Rectal smooth muscle tissue (tissue), 1 donor: Measurements from ENCODE around the gene TTC3.
"Not testable (repeated sequence)": the region's sequence is repeated elsewhere in the genome, so short reads cannot be mapped to it uniquely, and the experiment has no call there.

ENCODE experiments used
- H3K27ac ChIP-seq: one replicate; pipeline ENCODE4 v1.7.0; 2013; ENCODE audit warnings: low read depth, low read length, inconsistent platforms
- H3K27me3 ChIP-seq: one replicate; pipeline ENCODE4 v1.7.0; 2013; ENCODE audit warnings: low read length; ENCODE audit not compliant: control insufficient read depth, insufficient read depth
- H3K36me3 ChIP-seq: one replicate; pipeline ENCODE4 v1.7.0; 2013; ENCODE audit warnings: low read length; ENCODE audit not compliant: control insufficient read depth, insufficient read depth
- H3K4me1 ChIP-seq: one replicate; pipeline ENCODE4 v1.7.0; 2013; ENCODE audit warnings: low read length; ENCODE audit not compliant: control insufficient read depth, insufficient read depth
- H3K4me3 ChIP-seq: one replicate; pipeline ENCODE4 v1.7.0; 2013; ENCODE audit warnings: low read length
- H3K9ac ChIP-seq: one replicate; pipeline ENCODE4 v1.7.0; 2013; ENCODE audit warnings: low read length

The TTC3 gene, protein sequence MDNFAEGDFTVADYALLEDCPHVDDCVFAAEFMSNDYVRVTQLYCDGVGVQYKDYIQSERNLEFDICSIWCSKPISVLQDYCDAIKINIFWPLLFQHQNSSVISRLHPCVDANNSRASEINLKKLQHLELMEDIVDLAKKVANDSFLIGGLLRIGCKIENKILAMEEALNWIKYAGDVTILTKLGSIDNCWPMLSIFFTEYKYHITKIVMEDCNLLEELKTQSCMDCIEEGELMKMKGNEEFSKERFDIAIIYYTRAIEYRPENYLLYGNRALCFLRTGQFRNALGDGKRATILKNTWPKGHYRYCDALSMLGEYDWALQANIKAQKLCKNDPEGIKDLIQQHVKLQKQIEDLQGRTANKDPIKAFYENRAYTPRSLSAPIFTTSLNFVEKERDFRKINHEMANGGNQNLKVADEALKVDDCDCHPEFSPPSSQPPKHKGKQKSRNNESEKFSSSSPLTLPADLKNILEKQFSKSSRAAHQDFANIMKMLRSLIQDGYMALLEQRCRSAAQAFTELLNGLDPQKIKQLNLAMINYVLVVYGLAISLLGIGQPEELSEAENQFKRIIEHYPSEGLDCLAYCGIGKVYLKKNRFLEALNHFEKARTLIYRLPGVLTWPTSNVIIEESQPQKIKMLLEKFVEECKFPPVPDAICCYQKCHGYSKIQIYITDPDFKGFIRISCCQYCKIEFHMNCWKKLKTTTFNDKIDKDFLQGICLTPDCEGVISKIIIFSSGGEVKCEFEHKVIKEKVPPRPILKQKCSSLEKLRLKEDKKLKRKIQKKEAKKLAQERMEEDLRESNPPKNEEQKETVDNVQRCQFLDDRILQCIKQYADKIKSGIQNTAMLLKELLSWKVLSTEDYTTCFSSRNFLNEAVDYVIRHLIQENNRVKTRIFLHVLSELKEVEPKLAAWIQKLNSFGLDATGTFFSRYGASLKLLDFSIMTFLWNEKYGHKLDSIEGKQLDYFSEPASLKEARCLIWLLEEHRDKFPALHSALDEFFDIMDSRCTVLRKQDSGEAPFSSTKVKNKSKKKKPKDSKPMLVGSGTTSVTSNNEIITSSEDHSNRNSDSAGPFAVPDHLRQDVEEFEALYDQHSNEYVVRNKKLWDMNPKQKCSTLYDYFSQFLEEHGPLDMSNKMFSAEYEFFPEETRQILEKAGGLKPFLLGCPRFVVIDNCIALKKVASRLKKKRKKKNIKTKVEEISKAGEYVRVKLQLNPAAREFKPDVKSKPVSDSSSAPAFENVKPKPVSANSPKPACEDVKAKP (N-terminal part only)

DNA sequence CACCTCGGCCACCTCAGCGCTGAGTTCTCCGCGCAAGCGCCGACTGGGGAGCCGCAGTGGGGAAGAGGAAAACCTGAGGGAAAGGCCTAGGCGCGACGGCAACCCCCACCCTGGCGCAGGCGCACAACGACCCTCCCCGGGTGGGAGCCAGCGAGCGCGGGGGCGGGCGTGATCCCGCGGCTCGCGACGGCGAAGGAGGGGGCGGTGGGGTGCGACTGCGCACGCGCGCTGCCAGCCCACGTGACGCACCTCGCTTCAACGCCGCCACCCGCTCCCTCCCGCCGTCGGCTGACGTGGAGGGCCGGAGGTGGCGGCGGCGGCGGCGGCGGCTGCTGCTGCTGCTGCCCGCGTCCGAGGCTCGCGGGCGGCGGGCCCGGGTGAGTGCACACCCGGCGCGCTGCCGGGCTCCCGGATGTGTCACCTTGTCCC is at the start of gene TTC3, which contains the start of gene PIGP:
Gene TTC3, plus strand, starts transcription at position 267 of the 429 bp plus-strand sequence. CDS start 14,004 bp downstream, outside the sequence.
Gene PIGP, minus strand, starts transcription at position 84 of the 429 bp plus-strand sequence. CDS start 556 bp downstream, outside the sequence.
- Histone ChIP-seq H3K4me1 (peaks cover 16% of the 10 kb centered on the region), H3K4me3 (peak within 1 kb of the TSS; percentile 99), H3K27me3 (no peaks in the 10 kb centered on the region), H3K9ac (peak within 1 kb of the TSS; percentile 89), H3K27ac (peak within 1 kb of the TSS; percentile 99), H3K36me3 (no peaks in the 10 kb centered on the region)

- Histone ChIP-seq H3K27me3 (no peaks in the 10 kb centered on the region), H3K9ac (no peak overlapping the region), H3K4me1 (no peaks in the 10 kb centered on the region), H3K27ac (no peak overlapping the region), H3K36me3 (no peaks in the 10 kb centered on the region), H3K4me3 (no peak overlapping the region)
These were observed 46.6 kb upstream of the TTC3 start for GRCh38 chr21:37026499-37026898.

GRCh38 chr21:37028570-37028969 is 44.5 kb upstream of the TTC3 start:
- Histone ChIP-seq H3K4me3 (no peak overlapping the region), H3K27me3 (no peaks in the 10 kb centered on the region), H3K4me1 (no peaks in the 10 kb centered on the region), H3K27ac (no peak overlapping the region), H3K9ac (no peak overlapping the region), H3K36me3 (no peaks in the 10 kb centered on the region)

- Histone ChIP-seq H3K27ac (no peak overlapping the region), H3K9ac (no peak overlapping the region)
These were observed 42.2 kb upstream of the TTC3 start for GRCh38 chr21:37030864-37031263.

GRCh38 chr21:37032293-37032692 is 40.8 kb upstream of the TTC3 start:
- no peaks in the 10 kb centered on the region for H3K4me1 ChIP-seq
- no peak overlapping the region for H3K27ac ChIP-seq
- H3K27me3 ChIP-seq = no peaks in the 10 kb centered on the region
- no peaks in the 10 kb centered on the region for H3K36me3 ChIP-seq
- H3K9ac ChIP-seq = no peak overlapping the region
- H3K4me3 ChIP-seq = no peak overlapping the region

More at GRCh38 chr21:37030864-37031263, 42.2 kb upstream of the TTC3 start:
- no peaks in the 10 kb centered on the region for H3K27me3 ChIP-seq
- no peak overlapping the region for H3K4me3 ChIP-seq
- H3K36me3 ChIP-seq = no peaks in the 10 kb centered on the region
- no peaks in the 10 kb centered on the region for H3K4me1 ChIP-seq

GRCh38 chr21:37032877-37033471 is 40.1 kb upstream of the TTC3 start:
- Histone ChIP-seq H3K36me3 (no peaks in the 10 kb centered on the region), H3K9ac (no peak overlapping the region), H3K4me3 (no peak overlapping the region), H3K4me1 (no peaks in the 10 kb centered on the region), H3K27ac (no peak overlapping the region), H3K27me3 (no peaks in the 10 kb centered on the region)

DNA sequence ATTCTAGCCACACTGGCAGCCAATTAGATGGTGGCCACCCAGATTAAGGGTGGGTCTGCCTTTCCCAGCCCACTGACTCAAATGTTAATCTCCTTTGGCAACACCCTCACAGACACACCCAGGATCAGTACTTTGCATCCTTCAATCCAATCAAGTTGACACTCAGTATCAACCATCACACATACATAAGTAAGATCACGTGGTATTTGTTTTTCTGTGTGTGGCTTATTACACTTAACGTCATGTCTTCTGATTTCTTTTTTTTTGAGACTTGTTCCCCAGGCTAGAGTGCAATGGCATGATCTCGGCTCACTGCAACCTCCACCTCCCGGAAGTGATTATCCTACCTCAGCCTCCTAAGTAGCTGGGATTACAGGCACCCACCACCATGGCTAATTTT is 38.7 kb upstream of the TTC3 start:
- not testable (repeated sequence) for H3K4me3 ChIP-seq, H3K9ac ChIP-seq, H3K27me3 ChIP-seq, H3K36me3 ChIP-seq, H3K4me1 ChIP-seq, H3K27ac ChIP-seq

GRCh38 chr21:37036177-37036576 is 36.9 kb upstream of the TTC3 start:
- H3K9ac ChIP-seq = no peak overlapping the region
- no peaks in the 10 kb centered on the region for H3K36me3 ChIP-seq
- H3K4me1 ChIP-seq = no peaks in the 10 kb centered on the region
- H3K27me3 ChIP-seq = no peaks in the 10 kb centered on the region
- H3K4me3 ChIP-seq = no peak overlapping the region
- H3K27ac ChIP-seq = no peak overlapping the region

DNA sequence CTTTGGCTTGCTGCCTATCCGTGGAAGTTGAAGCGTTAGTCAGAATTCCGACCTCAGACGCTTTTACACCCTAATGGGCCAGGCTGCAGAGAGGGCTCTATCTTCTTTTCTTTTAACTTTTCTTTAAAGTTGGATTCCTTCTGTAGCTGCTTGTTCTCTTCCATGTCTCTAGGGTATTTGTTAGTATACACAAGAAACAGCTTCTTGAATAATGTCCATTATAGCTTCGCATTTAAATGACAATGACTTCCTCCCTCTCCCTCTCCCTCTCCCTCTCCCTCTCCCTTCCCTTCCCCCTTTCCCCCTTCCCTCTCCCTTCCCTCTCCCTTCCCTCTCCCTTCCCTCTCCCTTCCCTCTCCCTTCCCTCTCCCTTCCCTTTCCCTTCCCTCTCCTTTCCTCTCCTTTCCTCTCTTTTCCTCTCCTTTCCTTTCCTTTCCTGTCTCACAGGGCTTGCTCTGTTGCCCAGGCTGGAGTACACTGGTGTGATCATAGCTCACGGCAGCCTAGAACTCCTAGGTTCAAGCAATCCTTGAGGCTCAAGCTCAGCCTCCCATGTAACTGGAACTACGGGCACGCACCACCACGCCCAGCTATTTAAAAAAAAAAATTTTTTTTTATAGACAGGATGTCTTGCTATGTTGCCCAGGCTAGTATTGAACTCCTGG is 33.5 kb upstream of the TTC3 start:
- H3K36me3 ChIP-seq = no peaks in the 10 kb centered on the region
- no peak overlapping the region for H3K27ac ChIP-seq

GRCh38 chr21:37040212-37040611 is 32.8 kb upstream of the TTC3 start:
- H3K4me3 ChIP-seq = no peak overlapping the region
- no peaks in the 10 kb centered on the region for H3K4me1 ChIP-seq
- H3K9ac ChIP-seq = no peak overlapping the region
- H3K27me3 ChIP-seq = no peaks in the 10 kb centered on the region
- H3K27ac ChIP-seq = no peak overlapping the region
- no peaks in the 10 kb centered on the region for H3K36me3 ChIP-seq

More for the DNA sequence above, 33.5 kb upstream of the TTC3 start:
- Histone ChIP-seq H3K9ac (no peak overlapping the region), H3K27me3 (no peaks in the 10 kb centered on the region), H3K4me3 (no peak overlapping the region), H3K4me1 (no peaks in the 10 kb centered on the region)

- Histone ChIP-seq H3K36me3 (no peaks in the 10 kb centered on the region), H3K9ac (no peak overlapping the region), H3K4me3 (no peak overlapping the region), H3K27ac (no peak overlapping the region), H3K27me3 (no peaks in the 10 kb centered on the region), H3K4me1 (no peaks in the 10 kb centered on the region)
These were observed 31.3 kb upstream of the TTC3 start for GRCh38 chr21:37041706-37042271.
